Measurements from ENCODE around the gene PPP4R1.

PPP4R1 gene, protein sequence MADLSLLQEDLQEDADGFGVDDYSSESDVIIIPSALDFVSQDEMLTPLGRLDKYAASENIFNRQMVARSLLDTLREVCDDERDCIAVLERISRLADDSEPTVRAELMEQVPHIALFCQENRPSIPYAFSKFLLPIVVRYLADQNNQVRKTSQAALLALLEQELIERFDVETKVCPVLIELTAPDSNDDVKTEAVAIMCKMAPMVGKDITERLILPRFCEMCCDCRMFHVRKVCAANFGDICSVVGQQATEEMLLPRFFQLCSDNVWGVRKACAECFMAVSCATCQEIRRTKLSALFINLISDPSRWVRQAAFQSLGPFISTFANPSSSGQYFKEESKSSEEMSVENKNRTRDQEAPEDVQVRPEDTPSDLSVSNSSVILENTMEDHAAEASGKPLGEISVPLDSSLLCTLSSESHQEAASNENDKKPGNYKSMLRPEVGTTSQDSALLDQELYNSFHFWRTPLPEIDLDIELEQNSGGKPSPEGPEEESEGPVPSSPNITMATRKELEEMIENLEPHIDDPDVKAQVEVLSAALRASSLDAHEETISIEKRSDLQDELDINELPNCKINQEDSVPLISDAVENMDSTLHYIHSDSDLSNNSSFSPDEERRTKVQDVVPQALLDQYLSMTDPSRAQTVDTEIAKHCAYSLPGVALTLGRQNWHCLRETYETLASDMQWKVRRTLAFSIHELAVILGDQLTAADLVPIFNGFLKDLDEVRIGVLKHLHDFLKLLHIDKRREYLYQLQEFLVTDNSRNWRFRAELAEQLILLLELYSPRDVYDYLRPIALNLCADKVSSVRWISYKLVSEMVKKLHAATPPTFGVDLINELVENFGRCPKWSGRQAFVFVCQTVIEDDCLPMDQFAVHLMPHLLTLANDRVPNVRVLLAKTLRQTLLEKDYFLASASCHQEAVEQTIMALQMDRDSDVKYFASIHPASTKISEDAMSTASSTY

DNA sequence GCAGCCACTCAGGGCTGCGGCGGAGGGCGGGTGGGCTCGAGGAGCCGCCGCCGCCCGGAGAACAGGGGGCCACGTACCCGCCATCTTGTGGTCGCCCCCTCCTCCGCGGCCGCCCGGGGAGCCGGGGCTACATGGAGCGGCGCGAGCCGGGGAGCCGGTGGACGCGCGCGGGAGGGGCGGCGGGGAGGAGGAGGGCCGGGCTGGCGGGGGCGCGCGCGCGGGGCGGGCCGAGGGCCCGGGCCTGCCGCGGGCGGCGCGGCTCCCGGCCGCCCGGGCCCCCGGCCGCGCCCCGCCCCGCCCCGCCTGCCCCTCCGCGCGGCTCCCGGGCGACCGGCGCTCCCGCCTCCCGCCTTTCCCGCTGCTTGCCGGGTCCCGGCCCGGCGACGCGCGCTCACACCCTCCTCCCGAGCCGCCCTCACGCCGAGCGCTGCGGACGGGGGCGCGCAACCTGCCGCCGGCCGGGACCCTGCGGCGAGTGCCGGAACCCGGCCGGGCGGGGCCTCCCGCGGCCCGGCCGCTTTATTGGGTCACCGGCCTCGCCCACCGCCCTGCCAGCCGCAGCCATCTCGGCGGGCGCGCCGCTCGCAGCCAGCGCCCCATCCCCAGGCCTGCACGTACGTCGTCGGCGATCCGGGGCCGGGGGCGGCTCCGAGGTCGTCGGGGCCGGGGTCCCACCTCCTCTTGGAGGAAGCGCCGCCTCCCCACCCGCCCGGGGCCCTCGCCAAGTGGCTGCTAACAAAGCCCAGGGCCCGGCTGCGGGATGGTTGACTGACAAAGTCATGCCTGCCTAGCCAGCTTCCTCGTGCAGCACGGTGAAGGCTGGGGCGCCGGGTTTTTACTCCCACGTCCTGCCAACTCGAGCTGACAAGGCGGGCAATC lies at the start of gene PPP4R1:
Gene PPP4R1 (minus strand): TSS at position 159 of the 879 bp plus-strand sequence. CDS start 75 bp downstream, at position 84.
- no peak for TF ChIP-seq GATA3 (IDR thresholded peaks at IDR 0.05; ENCODE audit: low read depth, low read length)
- no peak for TF ChIP-seq GATA2 (IDR thresholded peaks at IDR 0.05; ENCODE audit: low read depth, low read length)

DNA sequence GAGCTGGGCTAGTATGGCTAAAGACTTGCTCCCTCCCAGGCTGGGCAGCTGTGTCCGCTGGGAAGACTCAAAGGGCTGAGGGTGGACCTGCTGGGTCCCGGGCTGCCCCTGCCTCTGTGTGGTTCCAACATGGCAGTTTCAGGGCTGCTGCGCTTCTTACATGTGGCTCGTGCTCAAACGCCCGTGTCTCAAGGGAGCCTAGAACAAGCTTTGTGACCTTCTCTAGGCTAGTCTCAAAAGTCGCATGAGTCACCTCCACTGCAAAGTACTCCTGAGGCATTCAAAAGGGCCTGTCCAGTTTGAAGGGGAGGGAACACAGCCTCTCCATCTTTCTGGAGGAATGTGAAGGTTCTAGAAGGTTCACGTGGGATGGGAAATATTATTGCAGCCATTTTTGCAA lies 49.0 kb upstream of the PPP4R1 start:
- no peak for TF ChIP-seq GATA3 (IDR thresholded peaks at IDR 0.05; ENCODE audit: low read depth, low read length)
- no peak for TF ChIP-seq GATA2 (IDR thresholded peaks at IDR 0.05; ENCODE audit: low read depth, low read length)

DNA sequence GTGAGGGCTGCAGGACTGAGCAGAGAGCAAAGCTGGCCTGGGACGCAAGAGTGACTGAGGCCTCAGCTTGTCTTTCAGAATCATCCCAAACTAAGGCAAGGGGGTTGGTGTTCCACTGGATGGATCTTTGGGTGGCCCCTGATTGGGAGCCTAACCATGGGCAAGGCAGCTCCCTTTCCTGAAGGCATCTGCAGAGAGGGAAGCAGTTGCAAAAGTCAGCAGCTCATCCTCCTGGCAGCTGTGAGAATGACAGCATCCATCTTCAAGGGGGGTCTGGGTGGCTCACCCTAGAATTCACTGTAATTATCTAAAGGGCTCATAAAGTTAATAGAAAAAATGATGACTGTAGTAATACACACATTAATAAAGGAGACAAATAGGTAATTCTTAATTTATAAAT lies 47.2 kb upstream of the PPP4R1 start:
- no peak for TF ChIP-seq GATA2 (IDR thresholded peaks at IDR 0.05; ENCODE audit: low read depth, low read length)
- TF ChIP-seq GATA3 (IDR thresholded peaks at IDR 0.05; ENCODE audit: low read depth, low read length): no peak

DNA sequence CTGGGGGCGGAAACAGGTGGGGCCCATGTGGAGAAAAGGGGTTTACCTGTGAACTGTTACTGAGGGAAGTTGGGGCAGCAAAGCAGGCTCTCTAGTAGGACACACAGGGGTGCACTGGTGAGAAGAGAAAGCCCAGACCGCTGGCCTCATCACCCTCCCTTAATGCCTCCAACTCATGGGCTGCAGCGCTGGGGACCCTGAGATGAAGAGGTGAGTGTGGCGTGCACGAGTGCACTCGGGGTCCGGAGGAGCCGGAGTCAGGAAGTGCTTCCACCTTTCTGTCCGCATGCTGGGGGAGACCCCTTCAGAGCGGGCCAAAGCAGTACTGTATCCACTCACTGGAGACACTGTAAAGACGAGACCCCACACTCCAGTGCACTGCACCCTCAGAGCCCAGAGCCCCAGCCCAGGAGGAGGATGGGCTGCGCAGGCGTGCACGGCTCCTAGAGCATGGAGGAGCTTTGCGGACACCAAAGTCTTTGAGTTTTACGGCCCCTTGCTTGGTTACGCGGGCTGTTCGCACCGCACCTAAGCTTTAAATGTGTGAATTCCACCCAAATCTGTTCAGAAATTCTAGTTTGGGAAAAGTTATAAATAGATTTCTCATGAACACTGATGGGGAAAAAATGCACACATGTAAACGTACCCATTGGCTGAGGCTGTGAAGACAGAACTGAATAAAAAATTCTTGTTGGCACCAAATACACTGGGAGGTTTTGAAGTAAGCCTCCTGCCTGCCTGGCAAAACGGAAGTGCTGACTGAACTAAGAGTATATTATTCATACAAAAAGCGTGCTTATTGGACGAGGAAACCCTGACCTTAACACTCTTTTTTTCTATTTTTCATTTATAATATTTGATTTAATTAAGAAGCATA lies 45.4 kb upstream of the PPP4R1 start:
- TF ChIP-seq GATA2 (IDR thresholded peaks at IDR 0.05; ENCODE audit: low read depth, low read length) (no peak), GATA3 (IDR thresholded peaks at IDR 0.05; ENCODE audit: low read depth, low read length) (no peak)

DNA sequence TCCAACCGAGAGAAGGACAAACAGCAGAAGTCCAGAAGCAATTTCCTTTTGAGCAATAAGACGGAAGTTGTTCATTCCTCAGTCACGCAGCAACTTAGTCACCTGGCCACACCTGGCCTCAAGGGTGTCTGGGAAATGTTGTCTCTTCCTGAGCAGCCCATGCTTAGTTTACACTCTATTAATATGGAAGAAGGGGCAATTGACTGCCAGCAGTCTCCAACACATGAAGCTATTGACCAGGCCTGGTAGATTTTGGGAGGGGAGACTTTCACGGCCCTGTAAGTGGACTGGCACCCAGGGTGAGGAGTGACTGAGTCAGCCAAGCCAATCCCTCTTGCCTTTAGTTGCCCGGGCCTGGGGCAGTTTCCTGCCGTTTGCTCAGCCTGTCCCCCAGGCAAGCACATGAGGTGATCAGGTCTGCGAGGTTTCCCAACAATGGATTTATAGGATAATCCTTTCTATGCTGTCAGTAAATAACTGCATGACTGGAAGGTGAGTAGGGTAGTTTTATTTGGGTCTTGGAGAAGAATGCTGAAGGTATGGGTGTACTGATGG lies 43.8 kb upstream of the PPP4R1 start:
- TF ChIP-seq GATA2 (IDR thresholded peaks at IDR 0.05; ENCODE audit: low read depth, low read length) (no peak), GATA3 (IDR thresholded peaks at IDR 0.05; ENCODE audit: low read depth, low read length) (no peak)

DNA sequence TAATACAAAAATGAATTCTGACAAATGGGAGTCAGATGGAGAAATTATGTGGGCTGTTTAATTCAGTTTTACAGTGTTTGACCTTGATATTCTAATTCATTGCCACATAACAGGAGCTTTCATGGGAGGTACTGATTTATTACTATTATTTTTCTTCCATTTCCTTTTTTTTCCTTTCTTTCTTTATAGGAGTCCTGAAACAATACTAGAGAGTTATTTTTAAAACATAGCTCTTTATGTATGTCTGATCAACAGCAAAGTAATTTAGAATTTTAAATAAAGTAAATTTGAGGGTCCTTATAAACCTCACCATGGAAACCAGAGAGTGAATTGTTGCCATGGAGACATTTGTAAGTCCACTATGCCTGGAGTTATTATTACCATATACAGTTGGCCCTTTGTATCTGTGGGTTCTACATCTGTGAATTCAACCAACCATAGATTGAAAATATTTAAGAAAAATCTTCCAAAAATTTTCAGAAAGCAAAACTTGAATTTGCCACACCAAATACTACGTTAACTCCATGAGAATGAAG lies 40.9 kb upstream of the PPP4R1 start:
- TF ChIP-seq GATA3 (IDR thresholded peaks at IDR 0.05; ENCODE audit: low read depth, low read length) (no peak), GATA2 (IDR thresholded peaks at IDR 0.05; ENCODE audit: low read depth, low read length) (no peak)

DNA sequence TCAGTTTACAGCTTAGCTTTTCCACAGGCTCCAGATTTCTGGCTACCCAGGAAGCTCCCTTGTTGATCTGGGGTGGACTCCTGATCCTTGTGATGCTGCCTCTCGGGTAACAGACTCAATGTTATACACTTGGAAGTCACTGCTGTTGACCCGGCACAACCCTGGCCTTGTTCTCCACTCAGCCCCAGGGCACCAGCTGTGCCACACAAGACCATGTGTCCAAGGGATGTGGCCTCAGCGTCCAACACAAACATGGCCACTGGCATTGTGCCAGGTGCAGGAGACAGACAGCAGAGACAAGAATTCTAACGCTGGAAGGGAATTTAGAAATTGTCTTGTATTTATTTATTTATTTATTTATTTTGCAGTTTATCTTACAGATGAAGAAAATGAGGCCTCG lies 39.0 kb upstream of the PPP4R1 start:
- TF ChIP-seq GATA3 (IDR thresholded peaks at IDR 0.05; ENCODE audit: low read depth, low read length) (no peak), GATA2 (IDR thresholded peaks at IDR 0.05; ENCODE audit: low read depth, low read length) (no peak)

DNA sequence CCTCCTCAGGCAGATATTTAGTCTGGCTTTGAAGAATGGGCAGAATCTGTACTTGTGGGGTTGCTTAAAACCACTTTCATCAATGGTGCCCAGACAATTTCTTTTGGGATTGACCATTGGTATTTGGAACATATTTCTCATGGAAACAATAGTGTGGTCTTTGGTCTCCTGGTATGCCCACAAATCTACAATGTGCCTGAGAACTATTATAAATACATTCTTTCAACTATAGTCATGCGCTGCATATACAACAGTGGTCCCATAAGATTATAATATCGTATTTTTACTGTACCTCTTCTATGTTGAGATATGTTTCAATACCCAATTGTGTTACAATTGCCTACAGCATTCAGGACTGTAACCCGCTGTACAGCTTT lies 34.8 kb upstream of the PPP4R1 start:
- TF ChIP-seq GATA3 (IDR thresholded peaks at IDR 0.05; ENCODE audit: low read depth, low read length) (no peak), GATA2 (IDR thresholded peaks at IDR 0.05; ENCODE audit: low read depth, low read length) (no peak)

DNA sequence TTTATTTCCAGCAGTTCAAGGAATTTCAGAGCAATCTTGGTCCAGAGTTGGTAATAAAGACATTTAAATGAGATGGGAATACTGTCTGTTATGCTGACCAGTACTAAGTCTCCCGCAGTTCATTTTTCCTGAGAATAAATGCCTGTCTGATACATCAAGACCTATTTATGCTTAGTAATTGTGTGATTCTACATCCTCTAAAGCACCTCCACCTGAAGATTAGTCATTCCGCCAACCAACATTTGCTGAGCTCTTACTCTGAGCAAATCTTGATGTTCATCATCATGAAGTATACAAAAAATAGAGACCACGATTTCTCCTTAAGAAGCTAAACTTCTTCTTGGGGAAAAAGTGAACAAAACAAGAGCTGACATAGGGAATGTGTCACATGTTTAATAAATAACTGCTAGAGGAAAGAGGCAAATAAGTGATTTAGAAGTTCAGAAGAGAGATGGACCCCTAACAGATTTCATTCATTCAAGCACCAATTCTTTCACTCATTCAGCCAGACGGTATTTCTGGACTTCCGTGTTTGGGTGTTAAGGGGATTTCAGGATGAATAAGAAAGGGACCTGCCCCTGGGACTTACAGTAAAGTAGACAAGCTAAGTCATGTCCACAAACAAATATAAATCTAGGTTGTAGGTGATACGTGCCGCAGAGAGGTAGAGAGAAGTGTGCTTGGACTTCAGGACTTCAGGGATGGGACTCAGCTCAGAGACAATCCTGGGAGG lies 34.2 kb upstream of the PPP4R1 start:
- TF ChIP-seq GATA2 (IDR thresholded peaks at IDR 0.05; ENCODE audit: low read depth, low read length) (no peak), GATA3 (IDR thresholded peaks at IDR 0.05; ENCODE audit: low read depth, low read length) (no peak)

DNA sequence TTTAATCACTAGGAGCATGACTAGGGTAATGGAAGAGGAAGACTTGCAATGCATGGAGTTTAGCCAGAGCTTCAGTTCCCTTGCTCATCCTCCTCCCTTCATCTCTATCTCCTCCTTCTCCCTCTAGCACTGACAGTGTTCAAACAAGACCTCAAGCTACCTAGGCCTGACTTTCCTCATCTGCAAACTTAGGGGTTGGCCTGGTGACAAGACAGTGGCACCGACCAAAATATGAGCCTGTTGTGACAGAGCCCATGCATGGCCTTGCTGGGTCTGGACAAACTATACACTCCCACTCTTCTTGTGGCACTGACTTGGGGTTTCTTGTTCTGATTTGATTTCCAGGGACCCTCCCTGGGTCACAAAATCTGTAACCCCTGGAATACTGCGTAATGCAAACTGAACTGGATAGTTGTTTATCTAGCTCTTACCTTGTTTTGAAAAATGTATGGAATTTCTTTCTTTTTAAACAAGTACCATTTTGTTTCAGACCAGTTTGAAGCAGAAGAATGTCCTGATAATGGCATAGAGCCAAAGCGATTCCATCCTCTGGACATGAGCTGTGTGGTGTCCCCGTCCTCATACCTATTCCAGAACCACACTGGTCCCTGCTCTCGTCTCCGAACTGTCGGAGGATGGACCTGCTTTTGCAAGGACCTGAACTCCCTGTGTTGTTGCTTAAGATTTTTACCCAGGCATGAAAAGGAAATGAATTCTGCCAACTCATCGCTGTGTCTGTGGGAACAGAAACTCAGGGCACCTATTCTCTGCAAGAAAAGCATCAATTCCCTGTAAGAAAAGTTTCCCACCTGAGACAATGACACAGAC lies 33.4 kb upstream of the PPP4R1 start:
- TF ChIP-seq GATA3 (IDR thresholded peaks at IDR 0.05; ENCODE audit: low read depth, low read length) (no peak), GATA2 (IDR thresholded peaks at IDR 0.05; ENCODE audit: low read depth, low read length) (no peak)

DNA sequence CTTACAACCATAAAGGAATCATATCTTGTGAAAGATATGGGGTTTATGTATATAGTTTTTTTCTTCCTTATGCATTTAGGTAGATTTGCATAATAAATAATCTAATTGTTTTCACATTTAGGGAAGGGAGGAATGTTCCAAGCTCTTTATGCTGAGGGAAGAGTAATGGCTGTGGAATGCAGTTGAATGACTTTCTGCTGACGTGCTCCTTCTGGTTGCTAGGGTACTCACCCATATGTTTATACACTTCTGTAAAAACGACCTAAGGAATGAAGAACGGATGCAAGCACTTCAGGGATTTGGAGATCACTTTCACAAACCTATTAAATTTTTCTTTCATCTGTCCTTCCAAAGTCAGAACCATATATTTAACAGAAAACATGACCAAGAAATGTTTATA lies 29.2 kb upstream of the PPP4R1 start:
- TF ChIP-seq GATA2 (IDR thresholded peaks at IDR 0.05; ENCODE audit: low read depth, low read length): no peak
- TF ChIP-seq GATA3 (IDR thresholded peaks at IDR 0.05; ENCODE audit: low read depth, low read length): no peak

All from SH-SY5Y (cell line).